Large intestine (tissue), 3 donors: ENCODE data around the gene NHSL2. TPM values are rescaled to one million over a fixed set of nuclear protein-coding genes. Genes with fewer than 3 reads are reported as not detected.

Experiments used
- DNase-seq, 2 donors: peaks; one replicate each; pipeline versions ENCODE4 v3.0.0 to v3.0.0-alpha.2; 2013
- H3K27ac ChIP-seq: one replicate; pipeline ENCODE4 v1.5.1; 2013; ENCODE audit warnings: low read length
- H3K27me3 ChIP-seq: 2 replicates; pipeline ENCODE4 v1.6.1; 2013; ENCODE audit warnings: low read length; ENCODE audit not compliant: control insufficient read depth, insufficient read depth
- H3K36me3 ChIP-seq: 2 replicates; pipeline ENCODE4 v1.6.1; 2013; ENCODE audit warnings: low read length; ENCODE audit not compliant: control insufficient read depth, insufficient read depth
- H3K4me1 ChIP-seq: one replicate; pipeline ENCODE4 v1.6.1; 2013; ENCODE audit warnings: low read length; ENCODE audit not compliant: control insufficient read depth, insufficient read depth
- H3K4me3 ChIP-seq: one replicate; pipeline ENCODE4 v1.5.1; 2013; ENCODE audit warnings: low read length
- H3K9me3 ChIP-seq: one replicate; pipeline ENCODE4 v1.6.1; 2013; ENCODE audit warnings: mild to moderate bottlenecking, low read depth, low read length, moderate library complexity; ENCODE audit not compliant: control insufficient read depth
- WGBS: methylation state at CpG from one replicate; pipeline ENCODE4 v1.1.5; 2013; ENCODE audit warnings: low lambda C conversion rate; ENCODE audit not compliant: insufficient coverage; 5-methylcytosine and 5-hydroxymethylcytosine counted together
- polyA plus RNA-seq: library from polyadenylated mRNA; unstranded; fragments of 120-200 nt; gene quantifications from one replicate; pipeline ENCODE4 v1.2.1, GENCODE V29; 2013

The NHSL2 gene
- polyA plus RNA-seq, 1 donor = 3.3 TPM

DNA sequence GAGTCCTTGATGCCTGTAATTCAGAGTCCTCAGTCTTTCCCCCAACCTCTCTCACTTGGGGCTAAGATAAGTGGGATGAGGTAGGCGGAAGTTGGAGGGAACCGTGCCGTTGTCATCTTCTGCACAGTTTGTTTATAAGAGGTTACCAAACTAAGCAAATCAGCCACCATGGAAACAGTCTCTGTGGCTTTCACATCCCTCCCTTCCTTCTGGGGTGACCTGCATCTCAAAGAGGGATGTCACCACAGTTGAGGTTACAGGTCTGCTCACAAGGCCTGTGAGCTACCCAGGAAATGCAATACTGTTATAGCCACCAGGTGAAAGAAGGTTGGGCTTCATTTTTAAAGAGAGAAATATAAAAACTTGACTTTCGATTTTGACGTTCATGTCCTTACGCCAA lies 194.8 kb downstream of the NHSL2 start:
- no peaks in the 10 kb centered on the region for H3K36me3 ChIP-seq
- H3K4me1 ChIP-seq = peaks cover 48% of the 10 kb centered on the region
- H3K27me3 ChIP-seq = no peaks in the 10 kb centered on the region
- H3K9me3 ChIP-seq = no peaks in the 10 kb centered on the region
- H3K27ac ChIP-seq = no peak overlapping the region
- WGBS = no CpG with 5 or more reads among the region's 6 CpGs
- no peak overlapping the region for H3K4me3 ChIP-seq
- no peak for DNase-seq

- Histone ChIP-seq H3K27me3 (no peaks in the 10 kb centered on the region), H3K4me3 (no peak overlapping the region), H3K9me3 (no peaks in the 10 kb centered on the region), H3K27ac (no peak overlapping the region), H3K36me3 (no peaks in the 10 kb centered on the region), H3K4me1 (peaks cover 61% of the 10 kb centered on the region)
- no peak for DNase-seq
- no CpG with 5 or more reads among the region's 6 CpGs for WGBS
Measured at GRCh38 chrX:72107320-72107719, 196.7 kb downstream of the NHSL2 start.

- Histone ChIP-seq H3K36me3 (no peaks in the 10 kb centered on the region), H3K4me3 (no peak overlapping the region), H3K4me1 (peaks cover 61% of the 10 kb centered on the region), H3K9me3 (no peaks in the 10 kb centered on the region), H3K27ac (no peak overlapping the region), H3K27me3 (no peaks in the 10 kb centered on the region)
- WGBS = no CpG with 5 or more reads among the region's 12 CpGs
- no peak for DNase-seq
Measured at GRCh38 chrX:72107841-72108595, 197.4 kb downstream of the NHSL2 start.

DNA sequence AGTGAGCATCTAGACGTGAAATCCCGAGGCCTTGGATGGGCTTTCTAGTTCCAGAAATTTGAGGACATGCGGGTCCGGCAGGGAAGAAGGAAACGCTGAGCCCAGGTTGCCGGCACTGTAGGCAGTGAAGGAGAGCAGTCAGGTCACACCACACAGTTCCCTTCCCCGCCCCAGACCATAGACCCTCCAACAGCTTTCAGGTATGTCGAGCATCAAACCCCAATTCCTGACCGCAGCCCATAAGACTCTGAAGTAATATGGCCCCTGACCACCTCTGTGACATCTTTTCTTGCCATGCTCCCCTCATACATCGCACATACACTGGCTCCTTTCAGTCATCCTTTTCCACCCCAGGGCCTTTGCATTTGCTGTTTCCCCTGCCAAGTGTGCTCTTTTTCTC lies 198.0 kb downstream of the NHSL2 start:
- H3K4me1 ChIP-seq = peaks cover 61% of the 10 kb centered on the region
- H3K4me3 ChIP-seq = no peak overlapping the region
- no peak for DNase-seq
- H3K27ac ChIP-seq = peak overlapping the region; percentile 95
- H3K9me3 ChIP-seq = no peaks in the 10 kb centered on the region
- WGBS = no CpG with 5 or more reads among the region's 10 CpGs
- H3K36me3 ChIP-seq = no peaks in the 10 kb centered on the region
- no peaks in the 10 kb centered on the region for H3K27me3 ChIP-seq

DNA sequence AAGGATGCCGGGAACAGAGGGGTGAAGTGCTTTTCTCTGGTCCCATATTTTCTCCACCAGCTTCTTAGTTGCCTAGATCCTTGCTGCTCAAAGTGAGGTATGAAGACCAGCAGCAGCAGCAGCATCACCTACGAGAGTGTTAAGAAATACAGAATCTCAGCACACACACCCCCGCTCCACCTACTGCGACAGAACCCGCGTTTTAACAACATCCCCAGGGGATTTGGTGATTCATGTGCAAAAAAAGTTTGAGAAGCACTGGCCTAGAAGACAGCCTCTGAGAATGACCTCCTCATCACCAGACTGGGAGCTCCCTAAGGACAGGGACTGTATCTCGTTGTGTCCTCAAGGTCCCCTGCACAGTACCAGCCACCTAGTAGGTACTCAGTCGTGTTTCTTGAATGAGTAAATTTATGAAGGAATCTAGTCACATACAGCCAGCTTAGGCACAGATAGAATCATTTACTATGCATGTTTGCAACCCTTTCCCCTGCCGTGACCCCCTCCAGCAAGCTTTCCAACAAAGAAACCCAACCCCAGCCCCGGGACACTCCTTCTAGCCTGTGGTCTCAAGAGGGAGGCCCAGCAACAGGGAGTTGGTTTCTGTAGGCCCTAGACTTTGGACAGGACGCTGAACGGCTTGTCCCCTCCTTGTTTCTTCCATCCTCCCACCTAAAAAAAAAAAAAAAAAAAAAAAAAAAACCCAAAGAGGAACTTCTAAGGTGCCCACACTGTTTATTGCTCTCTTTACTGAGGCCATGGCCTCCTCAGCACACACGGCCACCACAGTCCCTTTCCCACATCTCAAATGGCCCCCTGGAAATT lies 199.6 kb downstream of the NHSL2 start:
- DNase-seq = peak in 1 of 2 donors; percentile 79
- WGBS = no CpG with 5 or more reads among the region's 13 CpGs
- H3K4me1 ChIP-seq = peaks cover 64% of the 10 kb centered on the region
- H3K27ac ChIP-seq = peak overlapping the region; percentile 95
- H3K4me3 ChIP-seq = no peak overlapping the region
- no peaks in the 10 kb centered on the region for H3K27me3 ChIP-seq
- H3K9me3 ChIP-seq = no peaks in the 10 kb centered on the region
- H3K36me3 ChIP-seq = no peaks in the 10 kb centered on the region

GRCh38 chrX:72110876-72111708 lies 200.4 kb downstream of the NHSL2 start:
- Histone ChIP-seq H3K27me3 (no peaks in the 10 kb centered on the region), H3K27ac (peak overlapping the region; percentile 95), H3K4me1 (peaks cover 64% of the 10 kb centered on the region), H3K4me3 (no peak overlapping the region), H3K9me3 (no peaks in the 10 kb centered on the region), H3K36me3 (no peaks in the 10 kb centered on the region)
- no CpG with 5 or more reads among the region's 11 CpGs for WGBS
- no peak for DNase-seq

DNA sequence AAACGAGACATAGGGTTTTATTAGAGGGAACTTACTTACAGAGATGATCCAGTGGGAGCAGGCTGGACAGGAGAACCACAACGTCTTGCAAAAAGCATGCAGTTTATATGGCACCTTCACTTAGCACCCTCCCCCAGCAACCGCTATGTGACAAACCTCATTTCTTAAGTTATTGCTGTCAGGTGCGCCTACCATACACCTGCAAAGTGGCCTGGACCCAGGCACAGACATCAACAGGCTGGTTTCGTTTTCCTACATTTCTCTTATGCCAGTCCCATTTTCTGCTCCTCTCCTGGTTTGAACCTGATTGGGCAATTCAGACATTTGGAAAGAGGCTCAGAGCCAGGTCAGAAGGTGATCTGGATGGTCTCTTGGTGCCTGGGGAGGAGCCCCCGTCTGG lies 202.8 kb downstream of the NHSL2 start:
- H3K9me3 ChIP-seq = no peaks in the 10 kb centered on the region
- H3K4me3 ChIP-seq = no peak overlapping the region
- no peaks in the 10 kb centered on the region for H3K36me3 ChIP-seq
- DNase-seq = peak; percentile 57 to 68
- no peaks in the 10 kb centered on the region for H3K27me3 ChIP-seq
- no CpG with 5 or more reads among the region's 6 CpGs for WGBS
- peak overlapping the region; percentile 95 for H3K27ac ChIP-seq
- peaks cover 58% of the 10 kb centered on the region for H3K4me1 ChIP-seq

- H3K4me1 ChIP-seq = peaks cover 53% of the 10 kb centered on the region
- H3K4me3 ChIP-seq = no peak overlapping the region
- no peaks in the 10 kb centered on the region for H3K9me3 ChIP-seq
- H3K27ac ChIP-seq = peak overlapping the region; percentile 95
- no peaks in the 10 kb centered on the region for H3K27me3 ChIP-seq
- no peak for DNase-seq
- 20% methylated on average over 1 of the region's 6 CpGs for WGBS
- no peaks in the 10 kb centered on the region for H3K36me3 ChIP-seq
Measured at GRCh38 chrX:72114306-72114705, 203.7 kb downstream of the NHSL2 start.

DNA sequence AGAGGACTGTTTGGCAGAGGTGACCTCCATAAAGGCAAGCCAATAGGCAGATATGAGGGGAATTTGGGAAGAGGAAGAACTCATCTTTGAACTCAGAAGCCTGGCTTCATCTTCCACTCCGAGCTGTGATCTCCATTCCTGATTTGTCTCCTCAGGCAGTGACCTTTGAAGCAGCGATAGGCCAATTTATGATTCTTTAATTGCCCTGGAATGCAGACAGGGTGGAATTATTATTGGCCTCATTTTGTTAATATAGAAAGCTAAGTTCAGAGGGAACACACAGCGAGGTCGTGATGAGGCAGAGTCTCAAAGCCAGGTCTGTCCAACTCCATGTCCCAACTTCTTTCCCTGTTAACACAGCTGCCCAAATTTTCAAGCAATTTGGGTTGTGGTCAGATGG lies 204.2 kb downstream of the NHSL2 start:
- Histone ChIP-seq H3K36me3 (no peaks in the 10 kb centered on the region), H3K27ac (peak overlapping the region; percentile 95), H3K4me1 (peaks cover 49% of the 10 kb centered on the region), H3K4me3 (no peak overlapping the region), H3K27me3 (no peaks in the 10 kb centered on the region), H3K9me3 (no peaks in the 10 kb centered on the region)
- no CpG with 5 or more reads among the region's 4 CpGs for WGBS
- peak in 1 of 2 donors; percentile 55 for DNase-seq

DNA sequence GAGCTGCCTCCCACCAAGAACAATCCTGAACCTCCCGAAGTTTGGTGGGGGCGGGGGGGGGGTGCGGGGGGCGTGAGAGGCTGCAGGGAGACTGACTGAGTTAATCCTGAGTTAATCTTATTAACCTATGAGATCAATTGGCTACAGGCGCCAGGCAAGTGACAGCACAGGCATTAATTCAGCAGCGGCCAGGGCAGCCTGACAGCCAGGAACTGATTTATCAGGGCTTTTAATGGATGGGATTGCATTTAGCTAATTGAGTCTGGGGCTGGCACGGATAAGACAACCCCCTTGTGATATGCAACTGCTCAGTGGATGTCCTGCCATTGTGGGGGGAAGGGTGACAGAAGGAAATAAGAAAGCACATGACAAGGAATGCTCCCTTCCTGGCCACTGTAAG lies 204.7 kb downstream of the NHSL2 start:
- Histone ChIP-seq H3K27ac (peak overlapping the region; percentile 95), H3K27me3 (no peaks in the 10 kb centered on the region), H3K4me3 (no peak overlapping the region), H3K4me1 (peaks cover 43% of the 10 kb centered on the region), H3K9me3 (no peaks in the 10 kb centered on the region), H3K36me3 (no peaks in the 10 kb centered on the region)
- WGBS = no CpG with 5 or more reads among the region's 7 CpGs
- no peak for DNase-seq
